CD1c-positive myeloid dendritic cell (primary cell): ENCODE measurements around the gene C1QTNF8.

Experiments
- DNase-seq: peaks from one replicate; pipeline ENCODE4 v3.0.0-alpha.2; 2016; ENCODE audit errors: extremely low spot score

C1QTNF8 gene, protein sequence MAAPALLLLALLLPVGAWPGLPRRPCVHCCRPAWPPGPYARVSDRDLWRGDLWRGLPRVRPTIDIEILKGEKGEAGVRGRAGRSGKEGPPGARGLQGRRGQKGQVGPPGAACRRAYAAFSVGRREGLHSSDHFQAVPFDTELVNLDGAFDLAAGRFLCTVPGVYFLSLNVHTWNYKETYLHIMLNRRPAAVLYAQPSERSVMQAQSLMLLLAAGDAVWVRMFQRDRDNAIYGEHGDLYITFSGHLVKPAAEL

DNA sequence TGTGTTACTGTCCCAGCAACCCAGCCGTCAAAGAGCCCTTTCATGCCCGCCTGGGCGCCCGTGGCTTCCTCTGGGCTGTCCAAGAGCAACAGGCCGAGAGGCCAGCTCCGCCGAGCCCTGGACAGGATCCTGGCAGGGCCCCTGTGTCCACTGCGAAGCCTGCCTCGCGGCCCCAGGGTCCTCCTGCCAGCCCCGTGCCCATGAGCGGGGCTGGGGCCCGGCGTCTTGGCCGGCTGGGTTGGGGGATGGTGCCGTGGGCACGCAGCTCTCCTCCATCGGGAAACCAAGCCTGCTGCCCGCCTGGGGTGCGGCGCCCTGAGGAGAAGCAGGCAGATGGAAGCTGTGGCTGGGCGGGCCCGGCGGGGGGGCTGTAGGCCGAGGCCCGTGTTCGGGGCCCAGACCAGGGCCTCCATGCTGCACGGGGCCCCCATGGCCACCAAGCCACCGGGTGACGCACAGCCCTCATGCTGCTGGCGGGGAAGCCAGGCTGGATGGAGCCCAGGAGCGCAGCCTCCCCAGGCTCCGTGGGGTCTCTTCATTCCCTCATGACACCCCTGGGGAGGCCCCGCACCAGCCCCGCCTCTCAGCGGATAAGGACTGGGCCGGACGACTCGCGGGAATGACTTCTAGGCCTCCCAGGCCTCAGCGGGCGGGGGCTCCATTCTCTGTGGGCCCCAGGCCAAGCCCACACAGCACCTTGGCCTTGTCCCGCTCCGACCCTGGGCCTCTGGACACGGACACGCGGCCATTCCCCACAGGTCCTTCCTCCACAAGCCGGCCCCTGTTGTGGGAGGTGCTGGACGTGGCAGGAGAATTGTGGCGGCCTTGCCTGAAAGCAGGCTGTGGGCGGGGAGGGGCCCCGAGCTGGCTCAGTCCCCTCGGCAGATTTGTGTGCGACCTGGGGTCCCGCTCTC, at the start of gene C1QTNF8:
Gene C1QTNF8, minus strand, starts transcription at position 76 of the 914 bp plus-strand sequence. CDS start 1,322 bp downstream, outside the sequence.
- DNase-seq: no peak

DNA sequence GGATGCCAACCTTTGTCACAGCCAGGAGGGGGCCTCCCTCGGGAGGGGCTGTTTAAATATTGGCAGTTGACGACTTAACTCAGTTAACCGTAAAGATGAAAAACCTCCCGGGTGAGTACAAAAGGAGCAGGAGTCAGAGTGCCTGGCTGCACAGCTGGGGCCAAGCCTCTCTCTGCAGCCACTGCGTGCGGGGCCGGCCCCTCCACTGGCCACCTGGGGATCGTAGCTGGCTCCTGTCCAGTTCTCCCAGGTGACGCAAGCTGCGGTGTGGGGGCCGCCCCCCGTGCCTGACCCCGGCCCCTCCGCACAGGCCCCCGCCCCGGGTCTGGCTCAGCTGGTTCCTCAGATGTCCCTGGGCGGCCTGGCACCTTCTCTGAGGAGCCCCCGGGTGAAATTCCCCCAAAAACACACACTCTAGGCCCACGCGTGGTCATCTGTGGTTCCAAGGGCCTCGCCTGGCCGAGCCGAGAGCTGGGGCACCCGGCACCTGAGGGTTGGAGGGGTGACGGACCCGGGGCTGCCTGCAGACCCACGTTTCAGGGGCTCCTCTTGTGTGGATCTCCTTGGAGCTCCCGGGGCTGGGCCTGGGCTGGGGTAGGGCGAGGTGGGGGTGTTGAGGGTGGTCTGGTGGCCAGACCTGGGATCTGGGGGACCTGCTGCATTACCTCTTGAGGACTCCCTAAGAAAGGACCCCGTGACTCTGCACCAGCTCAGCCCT, 49.5 kb upstream of the C1QTNF8 start:
- DNase-seq: no peak

DNA sequence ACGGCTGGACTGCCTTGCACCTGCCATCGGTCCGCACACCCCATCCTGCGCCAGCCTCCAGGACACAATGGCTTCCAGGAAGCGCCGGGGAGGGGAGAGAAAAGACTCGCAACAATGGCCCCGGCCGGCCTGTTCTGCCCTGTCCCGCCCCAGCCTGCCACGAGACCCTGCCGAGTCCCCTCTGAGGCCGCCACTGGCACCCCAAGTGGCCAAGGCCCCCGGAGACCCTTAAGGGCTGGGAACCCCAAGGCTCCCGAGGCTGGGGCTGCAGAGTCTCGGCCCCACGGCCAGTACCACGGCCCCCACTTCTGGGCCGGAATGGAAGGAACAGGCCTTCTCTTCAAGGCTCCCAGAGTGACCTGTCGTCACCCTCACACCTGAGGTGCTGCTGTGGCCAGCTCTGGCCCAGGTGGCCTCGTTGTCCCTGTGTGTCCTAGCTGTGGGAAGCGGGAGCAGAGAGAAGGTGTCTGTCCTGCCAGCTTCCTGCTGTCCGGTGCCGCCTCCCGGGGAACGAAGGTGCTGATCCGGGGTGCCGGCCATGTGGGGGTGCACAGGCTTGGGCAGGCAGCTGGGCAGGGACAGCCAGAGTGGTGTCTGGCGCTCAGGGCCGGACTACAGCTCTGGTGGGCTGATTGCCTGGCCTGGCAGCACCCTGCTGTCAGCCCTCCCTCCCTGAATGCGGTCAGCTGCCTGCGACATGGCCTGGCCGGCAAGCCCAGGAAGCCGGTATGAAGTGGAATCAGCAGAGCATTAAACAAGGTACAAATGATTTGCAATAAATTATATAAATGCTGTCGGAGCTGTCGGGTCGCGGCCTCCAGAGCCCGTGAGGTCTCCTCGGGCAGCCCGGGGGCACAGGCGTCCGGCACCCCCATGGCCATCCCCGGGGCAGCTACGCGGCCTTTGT, 48.7 kb upstream of the C1QTNF8 start:
- DNase-seq: no peak

DNA sequence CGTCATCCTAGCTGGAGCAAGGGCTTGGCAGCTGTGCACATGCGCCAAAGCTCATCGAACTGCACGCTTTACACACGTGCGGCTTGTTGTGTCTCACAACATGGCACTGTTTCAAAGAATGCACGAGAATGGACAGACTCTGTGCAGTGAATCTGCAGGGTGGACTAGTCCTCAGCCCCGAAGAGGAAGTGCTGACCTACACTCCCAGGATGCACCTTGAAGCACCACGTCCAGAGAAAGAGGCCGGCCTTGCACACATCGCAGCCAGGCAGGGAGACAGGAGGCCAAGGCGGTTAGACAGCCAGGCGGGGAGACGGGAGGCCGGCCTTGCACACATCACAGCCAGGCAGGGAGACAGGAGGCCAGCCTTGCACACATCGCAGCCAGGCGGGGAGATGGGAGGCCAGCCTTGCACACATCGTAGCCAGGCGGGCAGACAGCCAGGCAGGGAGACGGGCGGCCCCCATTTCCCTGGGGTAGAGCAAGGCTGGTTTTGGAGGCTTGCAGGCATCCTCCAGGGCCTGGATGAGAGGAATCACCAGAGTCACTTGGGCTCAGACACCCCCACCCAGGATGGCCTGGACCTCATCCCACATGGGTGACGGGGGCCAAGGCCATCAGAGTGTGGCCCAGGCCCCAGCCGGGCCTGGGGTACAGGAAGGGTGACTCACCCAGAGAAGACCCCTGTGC, 47.9 kb upstream of the C1QTNF8 start:
- no peak for DNase-seq

DNA sequence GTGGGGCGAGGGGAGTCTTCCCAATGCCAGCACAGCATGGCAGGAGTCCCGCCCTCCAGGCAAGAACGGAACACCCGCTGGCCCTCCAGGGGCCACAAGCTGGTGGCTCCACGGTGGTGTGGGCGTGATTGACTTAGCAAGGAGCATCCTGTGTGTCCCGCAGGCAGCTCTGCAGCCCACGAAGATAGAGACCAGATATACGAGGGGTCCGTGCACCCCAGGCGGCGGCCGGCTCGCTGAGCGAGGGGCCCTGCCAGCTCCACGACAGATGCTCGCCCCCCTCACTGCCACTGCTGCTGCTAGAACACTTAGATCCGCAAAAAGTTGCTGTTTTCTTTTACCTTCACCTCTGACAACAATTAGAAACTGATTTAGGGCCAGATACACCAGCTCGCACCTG, 46.9 kb upstream of the C1QTNF8 start:
- no peak for DNase-seq

DNA sequence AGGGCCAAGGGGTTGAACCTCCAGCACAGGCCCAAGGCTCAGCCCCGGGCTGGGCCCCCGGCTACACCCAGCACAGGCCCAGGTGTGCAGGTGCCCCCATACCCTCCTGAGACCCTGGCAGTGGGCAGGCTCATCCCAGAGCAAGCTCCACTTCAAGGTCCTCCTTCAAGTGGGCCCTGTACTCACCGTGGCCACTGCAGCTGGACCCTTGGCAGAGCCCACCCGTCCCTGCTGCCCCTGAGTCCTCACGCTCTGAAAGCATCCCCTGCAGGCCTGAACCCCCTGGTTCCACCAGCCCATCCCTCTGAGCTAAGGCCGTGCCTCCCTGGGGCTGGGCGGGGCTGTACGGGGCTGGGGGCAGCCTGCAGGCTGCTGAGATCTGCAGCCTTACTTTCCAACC, 45.7 kb upstream of the C1QTNF8 start:
- no peak for DNase-seq

DNA sequence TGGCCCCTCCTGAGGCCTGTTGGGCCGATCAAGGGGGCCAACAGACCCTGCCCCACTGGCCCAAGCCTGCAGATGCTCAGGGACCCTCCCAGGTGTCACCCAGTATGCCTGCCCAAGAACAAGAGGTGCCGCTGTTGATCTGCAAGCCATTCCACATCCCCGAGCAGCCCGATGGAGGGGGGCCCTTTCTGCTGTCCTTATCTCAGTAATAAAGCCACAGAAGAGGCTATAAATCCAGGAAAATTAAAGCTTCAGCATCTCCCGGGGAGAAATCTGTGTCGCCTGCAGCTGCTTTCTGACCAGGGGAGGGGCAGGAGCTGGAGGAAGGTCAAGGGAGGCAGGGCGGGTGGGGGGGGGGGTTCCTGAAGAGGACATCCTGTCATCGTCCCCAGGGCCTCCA, 45.1 kb upstream of the C1QTNF8 start:
- DNase-seq: no peak

DNA sequence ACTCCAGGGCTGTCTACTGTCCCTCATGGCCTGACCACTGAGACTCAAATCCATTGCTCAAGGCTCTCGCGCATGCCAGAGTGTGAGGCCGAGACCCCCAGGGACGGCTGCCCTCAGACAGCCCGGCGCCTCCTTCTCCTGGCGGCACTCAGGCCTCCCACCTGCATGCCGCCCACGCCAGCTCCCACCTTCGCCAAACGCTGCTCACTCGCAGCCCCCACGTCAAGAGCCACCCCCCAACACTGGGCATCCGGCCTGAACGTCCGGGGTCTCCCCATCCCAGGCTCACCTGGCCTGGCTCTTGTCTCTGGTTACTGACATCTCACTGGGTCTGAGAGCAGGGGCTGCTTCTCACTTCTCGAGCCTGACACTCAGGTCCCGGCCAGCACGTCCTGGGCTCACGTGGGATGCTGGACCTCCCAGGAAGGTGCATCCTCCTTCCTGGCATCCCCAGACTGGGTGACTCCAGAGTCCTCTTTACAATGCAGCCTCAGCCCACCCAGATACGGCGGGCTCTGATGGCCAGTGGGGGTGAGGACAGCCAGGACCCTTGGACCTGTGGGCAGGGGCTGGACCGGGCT, 44.6 kb upstream of the C1QTNF8 start:
- no peak for DNase-seq

DNA sequence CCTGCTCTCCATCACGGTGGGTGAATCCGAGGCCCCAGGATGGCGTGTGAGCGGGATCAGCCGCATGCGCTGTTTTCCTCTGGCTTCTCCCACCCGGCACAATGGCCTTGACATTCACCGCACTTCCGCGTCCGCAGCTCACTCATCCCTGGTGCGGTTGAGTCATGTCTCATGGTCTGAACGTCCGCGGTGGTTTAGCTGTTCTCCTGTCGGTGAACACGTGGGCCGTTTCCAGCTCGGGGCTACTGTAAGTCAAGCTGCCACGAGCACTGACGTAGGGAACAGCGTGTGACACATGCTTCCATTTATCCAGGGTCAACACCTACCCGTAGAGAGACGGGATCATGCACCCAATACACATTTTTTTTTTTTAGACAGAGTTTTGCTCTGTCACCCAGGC, 41.6 kb upstream of the C1QTNF8 start:
- no peak for DNase-seq

DNA sequence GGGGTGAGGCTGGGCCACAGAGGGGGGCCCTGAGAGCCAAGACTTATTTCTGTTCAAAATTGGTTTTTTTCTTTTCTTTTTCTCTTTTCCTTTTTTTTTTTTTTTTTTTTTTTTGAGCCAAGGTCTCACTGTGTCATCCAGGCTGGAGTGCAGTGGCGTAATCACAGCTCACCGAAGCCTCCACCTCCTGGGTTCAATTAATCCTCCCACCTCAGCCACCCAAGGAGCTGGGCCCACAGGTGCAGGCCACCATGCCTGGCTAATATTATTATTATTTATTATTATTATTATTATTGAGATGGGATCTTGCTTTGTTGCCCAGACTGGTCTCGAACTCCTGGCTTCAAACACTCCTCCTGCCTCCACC, 39.4 kb upstream of the C1QTNF8 start:
- DNase-seq: no peak

DNA sequence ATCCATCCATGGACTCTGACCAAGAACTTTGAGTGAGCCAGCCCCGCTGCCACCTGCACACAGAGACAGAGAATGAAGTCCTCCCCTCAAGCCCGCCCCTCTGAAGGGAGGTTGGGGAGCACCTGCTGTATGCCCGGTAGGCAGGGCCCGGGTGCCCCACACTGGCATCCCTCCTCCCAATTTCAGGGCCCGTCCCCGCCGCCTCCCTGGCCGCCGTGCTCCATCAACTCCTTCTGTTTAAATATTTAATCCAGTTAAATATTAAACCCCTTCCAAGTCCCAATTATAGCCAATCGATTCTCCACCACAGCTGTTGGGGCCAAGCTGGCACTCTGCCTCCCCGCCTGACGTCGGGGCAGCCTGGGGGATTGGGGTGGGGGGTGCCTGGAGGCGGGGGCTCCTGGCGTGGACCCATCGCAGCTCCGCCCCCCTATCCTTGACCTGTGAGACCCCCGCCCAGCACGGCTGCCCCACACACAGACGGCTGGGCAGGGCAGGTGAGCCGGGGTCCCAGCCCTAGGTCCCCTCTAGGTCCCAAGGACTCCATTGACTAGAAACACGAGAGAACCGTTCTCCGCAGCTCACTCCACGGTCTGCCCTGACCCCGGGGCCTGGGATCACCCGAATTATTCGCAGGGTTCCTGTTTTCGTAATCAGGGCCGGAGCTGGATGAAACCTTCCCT, 38.9 kb upstream of the C1QTNF8 start:
- DNase-seq: no peak

DNA sequence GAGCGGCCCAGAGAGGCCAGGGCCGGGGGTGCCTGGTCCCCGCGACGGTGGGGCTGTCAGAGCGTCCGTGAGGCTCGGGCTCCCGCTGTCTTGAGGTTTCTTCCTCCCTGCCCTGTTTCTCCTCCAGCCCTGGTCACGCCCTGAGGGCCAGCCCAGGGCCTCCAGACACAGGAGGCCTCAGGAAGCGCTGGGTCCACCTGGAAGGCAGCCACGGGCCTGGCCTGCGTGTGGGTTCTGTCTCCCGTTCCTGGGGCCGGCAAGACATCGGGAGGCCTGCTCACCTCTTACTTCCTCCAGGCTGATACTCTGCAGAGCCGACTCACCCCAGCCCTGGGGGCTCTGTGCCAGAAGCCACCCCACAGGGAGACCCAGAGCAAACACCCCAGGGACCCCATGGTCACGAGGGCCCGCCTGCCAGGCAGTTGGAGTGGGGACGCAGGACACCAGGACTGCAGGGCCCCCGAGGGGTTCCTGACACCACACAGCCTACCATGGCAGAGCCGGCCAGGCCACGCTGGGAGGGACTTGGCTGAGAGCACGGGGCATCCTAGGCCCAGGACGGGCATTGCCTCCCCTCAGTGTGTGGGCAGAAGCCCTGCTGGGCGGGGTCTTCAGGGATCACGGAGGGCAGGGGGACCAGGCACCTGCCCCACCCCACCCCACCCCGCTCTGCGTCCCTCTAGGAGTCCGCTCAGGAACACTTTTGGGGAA, 37.9 kb upstream of the C1QTNF8 start:
- DNase-seq: no peak

DNA sequence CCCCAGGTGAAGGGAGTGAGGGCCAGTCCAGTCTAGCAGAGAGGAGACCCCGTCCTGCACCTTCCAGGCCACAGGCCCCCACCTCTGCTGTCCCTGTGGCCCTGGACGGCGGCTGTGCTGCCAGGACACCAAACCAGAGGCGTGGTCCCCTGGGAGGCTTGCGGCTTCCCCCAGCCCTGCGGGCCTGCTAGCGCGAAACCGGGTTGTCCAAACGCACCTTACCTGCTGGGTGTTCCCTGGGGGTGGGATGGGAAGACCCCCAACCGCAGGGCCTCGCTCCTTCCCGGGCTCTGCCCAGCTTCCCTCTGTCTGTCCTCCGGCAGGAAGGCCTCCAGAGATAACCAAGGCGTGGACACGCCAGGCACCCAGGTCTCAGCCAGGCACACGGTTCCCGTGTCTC, 37.2 kb upstream of the C1QTNF8 start:
- DNase-seq: no peak

DNA sequence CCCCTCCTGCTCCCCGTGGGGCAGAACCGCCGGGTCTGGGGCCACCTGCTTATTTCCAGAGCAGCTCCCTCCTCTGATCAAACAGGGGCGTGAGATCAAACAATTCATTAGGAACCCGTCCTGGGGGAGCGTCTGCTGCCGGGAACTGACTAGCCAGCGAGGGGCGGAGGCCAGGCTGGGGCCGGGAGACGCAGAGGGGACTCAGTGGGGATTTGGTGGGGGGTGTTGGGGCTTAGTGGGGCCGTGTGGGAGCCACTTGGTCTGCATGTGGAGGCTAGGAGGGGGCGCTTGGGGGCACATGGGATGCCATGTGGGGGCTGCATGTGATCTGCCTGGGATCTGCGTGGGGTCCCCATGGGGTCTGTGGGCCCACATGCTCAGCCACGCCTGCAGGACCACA, 36.4 kb upstream of the C1QTNF8 start:
- DNase-seq: no peak

DNA sequence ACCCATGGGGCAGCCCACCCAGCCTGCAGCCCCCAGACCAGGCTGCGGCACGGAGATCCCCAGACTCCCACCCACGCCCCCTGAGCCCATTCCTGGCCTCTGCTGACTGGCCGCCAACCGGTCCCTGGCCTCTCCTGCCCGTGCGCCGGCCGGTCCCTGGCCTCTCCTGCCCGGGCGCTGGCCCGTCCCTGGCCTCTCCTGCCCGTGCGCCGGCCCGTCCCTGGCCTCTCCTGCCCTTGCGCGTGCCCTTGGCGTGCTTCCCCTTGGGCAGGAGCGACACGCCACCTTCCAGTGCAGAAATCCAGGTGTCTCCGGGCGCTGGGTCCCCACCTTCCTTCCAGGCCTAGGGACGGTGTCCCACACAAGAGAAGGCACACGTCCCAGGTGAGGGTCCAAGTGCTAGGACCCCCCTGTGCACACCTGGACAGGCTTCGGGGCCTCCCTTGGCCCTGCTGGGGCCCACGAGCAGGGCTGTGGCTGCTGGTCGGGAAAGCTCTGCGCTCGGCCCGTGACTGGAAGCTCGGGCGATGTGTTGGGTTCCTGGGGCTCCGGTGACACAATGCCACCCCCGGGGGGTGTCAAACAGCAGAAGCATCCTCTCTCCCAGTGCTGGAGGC, 35.4 kb upstream of the C1QTNF8 start:
- no peak for DNase-seq

DNA sequence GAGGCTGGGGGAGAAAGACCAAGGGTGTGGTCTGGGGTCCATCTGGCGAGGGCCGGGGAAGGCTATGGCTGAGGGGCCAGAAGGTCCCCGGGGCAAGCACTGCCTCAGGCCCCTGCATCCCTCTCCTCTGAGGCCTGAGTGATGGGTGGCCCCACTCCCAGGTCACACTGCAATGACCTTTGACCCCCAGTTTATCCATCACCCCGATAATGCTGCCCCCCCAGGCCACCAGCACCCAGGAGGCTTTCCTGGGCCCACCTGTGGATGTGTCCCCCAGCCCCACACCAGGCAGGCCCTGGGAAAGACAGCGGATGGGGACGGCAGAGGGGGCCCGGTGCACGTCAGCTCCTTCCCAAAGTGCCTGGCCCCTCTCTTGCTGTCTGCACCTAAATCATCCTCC, 34.3 kb upstream of the C1QTNF8 start:
- DNase-seq: no peak

DNA sequence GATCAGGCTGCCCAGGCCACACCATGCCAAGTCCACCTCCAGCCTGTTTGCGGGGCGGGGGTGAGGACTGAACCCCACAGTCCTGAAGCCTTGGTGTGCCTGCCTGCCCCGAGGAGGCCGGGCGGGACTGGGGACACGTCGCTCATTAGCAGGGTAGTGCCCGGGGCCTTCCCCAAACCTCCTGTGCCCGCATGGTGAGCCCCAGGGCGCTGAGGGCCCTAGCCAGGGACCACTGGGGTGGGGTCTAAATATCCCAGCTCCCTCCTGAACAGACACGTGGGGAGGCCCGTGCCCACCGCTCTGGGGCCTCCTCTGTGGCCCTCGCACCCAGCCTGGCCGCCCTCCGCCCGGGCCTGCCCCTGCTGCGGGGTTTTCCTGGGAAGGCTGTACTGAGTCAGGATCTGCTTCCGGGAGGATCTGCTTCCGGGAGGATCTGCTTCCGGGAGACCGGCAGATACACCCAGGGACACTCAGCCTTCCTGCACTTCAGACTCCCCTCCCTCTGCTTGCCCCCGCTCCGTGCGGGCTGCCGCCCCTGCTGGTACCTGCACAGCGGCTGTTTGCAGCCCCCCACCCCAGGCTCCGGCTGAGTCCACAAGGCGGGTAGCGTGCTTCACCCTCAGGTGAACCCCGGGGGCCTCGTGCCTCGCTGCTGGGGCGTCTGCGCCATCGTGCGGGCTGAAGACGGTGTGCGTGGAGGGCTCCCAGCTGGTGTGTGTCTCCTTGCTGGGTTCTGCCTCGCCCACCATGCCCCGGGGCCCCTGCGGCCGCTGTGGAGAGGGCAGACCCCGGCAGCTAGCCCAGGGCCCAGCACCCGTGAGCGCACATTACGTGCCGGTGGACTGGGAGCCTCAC, 33.3 kb upstream of the C1QTNF8 start:
- no peak for DNase-seq
